Erythroblast (primary cell): ENCODE data around the gene C10orf90.

Experiments used
- GATA1 ChIP-seq: IDR thresholded peaks from 2 replicates; pipeline ENCODE4 v1.6.1; 2011; ENCODE audit warnings: low read depth, mild to moderate bottlenecking, control low read depth, low read length, moderate library complexity
- POLR2A ChIP-seq: IDR thresholded peaks from 2 replicates; pipeline ENCODE4 v1.6.1; 2011; ENCODE audit warnings: mild to moderate bottlenecking, low read length

- TF ChIP-seq POLR2A (no peak), GATA1 (no peak)
These were observed 161.9 kb downstream of the C10orf90 start for GRCh38 chr10:126508535-126509040.
